NCI-H460 (cell line): ENCODE data around the gene EPB41L2. TPM values are rescaled to one million over a fixed set of nuclear protein-coding genes. Genes with fewer than 3 reads are reported as not detected.
"Not testable (repeated sequence)": the region's sequence is repeated elsewhere in the genome, so short reads cannot be mapped to it uniquely, and the experiment has no call there.

Experiments
- DNase-seq: peaks from one replicate; pipeline ENCODE4 v3.0.0-alpha.2; 2016; ENCODE audit warnings: low read depth; ENCODE audit errors: extremely low read depth
- total RNA-seq: library from RNA; depleted of rRNA; stranded (reverse); fragments of >200 nt; shearing (Covaris generic); gene quantifications from 2 replicates; pipeline ENCODE4 v1.2.3, GENCODE V29; 2014

The EPB41L2 gene
- total RNA-seq, 1 experiment from 2014 or later, result 7.3 TPM

- no peak for DNase-seq
These were observed 55.8 kb downstream of the EPB41L2 start for GRCh38 chr6:131007286-131007685.

- DNase-seq, result no peak
These were observed 57.5 kb downstream of the EPB41L2 start for GRCh38 chr6:131005439-131006016.

GRCh38 chr6:131004936-131005335 lies 58.1 kb downstream of the EPB41L2 start:
- no peak for DNase-seq

GRCh38 chr6:131004387-131004755 lies 58.7 kb downstream of the EPB41L2 start:
- DNase-seq, result no peak

- no peak for DNase-seq
These were observed 59.3 kb downstream of the EPB41L2 start for GRCh38 chr6:131003488-131004386.

- DNase-seq, result no peak
These were observed 60.4 kb downstream of the EPB41L2 start for GRCh38 chr6:131002661-131002980.

- DNase-seq, result no peak
These were observed 60.9 kb downstream of the EPB41L2 start for GRCh38 chr6:131001945-131002660.

- no peak for DNase-seq
These were observed 61.8 kb downstream of the EPB41L2 start for GRCh38 chr6:131001111-131001736.

GRCh38 chr6:131000544-131000943 lies 62.5 kb downstream of the EPB41L2 start:
- no peak for DNase-seq

- no peak for DNase-seq
These were observed 65.8 kb downstream of the EPB41L2 start for GRCh38 chr6:130997061-130997753.

- no peak for DNase-seq
These were observed 66.4 kb downstream of the EPB41L2 start for GRCh38 chr6:130996635-130997034.

GRCh38 chr6:130995783-130996447 lies 67.1 kb downstream of the EPB41L2 start:
- DNase-seq, result no peak

GRCh38 chr6:130994319-130995097 lies 68.5 kb downstream of the EPB41L2 start:
- DNase-seq, result no peak

- DNase-seq, result no peak
These were observed 69.7 kb downstream of the EPB41L2 start for GRCh38 chr6:130993292-130993765.

- no peak for DNase-seq
These were observed 71.5 kb downstream of the EPB41L2 start for GRCh38 chr6:130991422-130992137.

- not testable (repeated sequence) for DNase-seq
These were observed 75.5 kb downstream of the EPB41L2 start for GRCh38 chr6:130987539-130987938.

GRCh38 chr6:130985115-130985514 lies 77.9 kb downstream of the EPB41L2 start:
- DNase-seq, result no peak

GRCh38 chr6:130982941-130983456 lies 80.0 kb downstream of the EPB41L2 start:
- peak; percentile 5 for DNase-seq
